ENCODE results near the gene TTLL11.

- TF ChIP-seq, protein P1, sequence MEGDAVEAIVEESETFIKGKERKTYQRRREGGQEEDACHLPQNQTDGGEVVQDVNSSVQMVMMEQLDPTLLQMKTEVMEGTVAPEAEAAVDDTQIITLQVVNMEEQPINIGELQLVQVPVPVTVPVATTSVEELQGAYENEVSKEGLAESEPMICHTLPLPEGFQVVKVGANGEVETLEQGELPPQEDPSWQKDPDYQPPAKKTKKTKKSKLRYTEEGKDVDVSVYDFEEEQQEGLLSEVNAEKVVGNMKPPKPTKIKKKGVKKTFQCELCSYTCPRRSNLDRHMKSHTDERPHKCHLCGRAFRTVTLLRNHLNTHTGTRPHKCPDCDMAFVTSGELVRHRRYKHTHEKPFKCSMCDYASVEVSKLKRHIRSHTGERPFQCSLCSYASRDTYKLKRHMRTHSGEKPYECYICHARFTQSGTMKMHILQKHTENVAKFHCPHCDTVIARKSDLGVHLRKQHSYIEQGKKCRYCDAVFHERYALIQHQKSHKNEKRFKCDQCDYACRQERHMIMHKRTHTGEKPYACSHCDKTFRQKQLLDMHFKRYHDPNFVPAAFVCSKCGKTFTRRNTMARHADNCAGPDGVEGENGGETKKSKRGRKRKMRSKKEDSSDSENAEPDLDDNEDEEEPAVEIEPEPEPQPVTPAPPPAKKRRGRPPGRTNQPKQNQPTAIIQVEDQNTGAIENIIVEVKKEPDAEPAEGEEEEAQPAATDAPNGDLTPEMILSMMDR (IDR thresholded peaks at IDR 0.05; ENCODE audit: low read depth, low read length, poor library complexity, severe bottlenecking): no peak
- TF ChIP-seq EZH2phosphoT487 (IDR thresholded peaks at IDR 0.05; ENCODE audit: borderline replicate concordance, low read length): no peak
Observed at GRCh38 chr9:122128007-122128968, 35.2 kb upstream of the TTLL11 start.

All from DOHH2 (cell line).